Left ventricle myocardium inferior (tissue), 1 donor: ENCODE data around the gene SYNCRIP. TPM values are rescaled to one million over a fixed set of nuclear protein-coding genes. Genes with fewer than 3 reads are reported as not detected.
A peak's percentile ranks its signal among the peaks of the same experiment; 100 is the strongest.

Experiments
- DNase-seq: peaks from one replicate; pipeline ENCODE4 v3.0.0-alpha.2; 2020
- H3K27ac ChIP-seq: fragments of 200-600 bp; replicated peaks from 2 replicates; pipeline ENCODE4 v1.8.0; 2021
- H3K27me3 ChIP-seq: fragments of 200-600 bp; 2 replicates; pipeline ENCODE4 v1.8.0; 2021; ENCODE audit warnings: low read depth
- H3K36me3 ChIP-seq: fragments of 200-600 bp; 2 replicates; pipeline ENCODE4 v1.8.0; 2021
- H3K4me1 ChIP-seq: fragments of 200-600 bp; 2 replicates; pipeline ENCODE4 v1.8.0; 2021
- H3K4me3 ChIP-seq: fragments of 200-600 bp; 2 replicates; pipeline ENCODE4 v1.8.0; 2021; ENCODE audit warnings: mild to moderate bottlenecking, moderate library complexity
- H3K9me3 ChIP-seq: fragments of 200-600 bp; replicated peaks from 2 replicates; pipeline ENCODE4 v1.8.0; 2021
- CTCF ChIP-seq: fragments of 200-600 bp; IDR thresholded peaks from 2 replicates; pipeline ENCODE4 v1.8.0; 2021; ENCODE audit warnings: antibody characterized with exemption, mild to moderate bottlenecking, borderline replicate concordance
- intact Hi-C: fragments of 100-400 bp; cut with micrococcal nuclease; formaldehyde crosslinking; loops from one replicate; pipeline ENCODE4 v1.11.0; 2022
- total RNA-seq: library from RNA; stranded (reverse); fragmentation: NEBNext Ultra II Directional; extraction: Animal tissue kit (Norgen Biotek cat#: 25700); gene quantifications from one replicate; pipeline ENCODE4 v1.2.1, GENCODE V29; 2021
- donor health status: DM: no; HTN: yes; CAD: no; lungs with severe emphysema.

SYNCRIP gene
- total RNA-seq, 1 donor from 2014 or later, result 61.2 TPM

GRCh38 chr6:85678026-85678601, 35.4 kb upstream of the SYNCRIP start:
- Histone ChIP-seq H3K9me3 (no peaks in the 10 kb centered on the region), H3K4me3 (peak overlapping the region; percentile 93), H3K27me3 (no peaks in the 10 kb centered on the region), H3K27ac (peak overlapping the region; percentile 94), H3K36me3 (no peaks in the 10 kb centered on the region), H3K4me1 (peaks cover 60% of the 10 kb centered on the region)
- DNase-seq, result no peak
- intact Hi-C loops, result no loop called here
- TF ChIP-seq CTCF, result no peak

GRCh38 chr6:85677234-85677956, 34.7 kb upstream of the SYNCRIP start:
- Histone ChIP-seq H3K4me3 (peak overlapping the region; percentile 93), H3K9me3 (no peaks in the 10 kb centered on the region), H3K27ac (peak overlapping the region; percentile 94), H3K4me1 (peaks cover 64% of the 10 kb centered on the region), H3K36me3 (no peaks in the 10 kb centered on the region), H3K27me3 (no peaks in the 10 kb centered on the region)
- TF ChIP-seq CTCF, result peak; percentile 38
- intact Hi-C loops, result no loop called here
- DNase-seq, result no peak

- no peak for TF ChIP-seq CTCF
- Histone ChIP-seq H3K9me3 (no peaks in the 10 kb centered on the region), H3K27ac (peak overlapping the region; percentile 94), H3K27me3 (no peaks in the 10 kb centered on the region), H3K36me3 (peaks cover 4% of the 10 kb centered on the region), H3K4me3 (peak overlapping the region; percentile 93), H3K4me1 (peaks cover 70% of the 10 kb centered on the region)
- DNase-seq, result no peak
- intact Hi-C loops, result no loop called here
Observed at GRCh38 chr6:85676086-85676729, 33.5 kb upstream of the SYNCRIP start.

- Histone ChIP-seq H3K4me3 (peak overlapping the region; percentile 93), H3K36me3 (peaks cover 4% of the 10 kb centered on the region), H3K27ac (peak overlapping the region; percentile 94), H3K27me3 (no peaks in the 10 kb centered on the region), H3K4me1 (peaks cover 79% of the 10 kb centered on the region), H3K9me3 (no peaks in the 10 kb centered on the region)
- no peak for DNase-seq
- TF ChIP-seq CTCF, result no peak
- intact Hi-C loops, result no loop called here
Observed at GRCh38 chr6:85675030-85675819, 32.5 kb upstream of the SYNCRIP start.

- H3K27ac ChIP-seq, result no peak overlapping the region
- DNase-seq, result no peak
- TF ChIP-seq CTCF, result no peak
Observed at GRCh38 chr6:85674604-85675003, 31.9 kb upstream of the SYNCRIP start.

More at GRCh38 chr6:85674604-85675003, 31.9 kb upstream of the SYNCRIP start:
- H3K4me3 ChIP-seq, result no peak overlapping the region
- H3K36me3 ChIP-seq, result peaks cover 6% of the 10 kb centered on the region
- intact Hi-C loops, result no loop called here
- H3K9me3 ChIP-seq, result no peaks in the 10 kb centered on the region
- H3K27me3 ChIP-seq, result no peaks in the 10 kb centered on the region
- H3K4me1 ChIP-seq, result peaks cover 74% of the 10 kb centered on the region
